Measurements from ENCODE around the gene TK2.
"Not testable (repeated sequence)": the region's sequence is repeated elsewhere in the genome, so short reads cannot be mapped to it uniquely, and the experiment has no call there.

TK2 gene

DNA sequence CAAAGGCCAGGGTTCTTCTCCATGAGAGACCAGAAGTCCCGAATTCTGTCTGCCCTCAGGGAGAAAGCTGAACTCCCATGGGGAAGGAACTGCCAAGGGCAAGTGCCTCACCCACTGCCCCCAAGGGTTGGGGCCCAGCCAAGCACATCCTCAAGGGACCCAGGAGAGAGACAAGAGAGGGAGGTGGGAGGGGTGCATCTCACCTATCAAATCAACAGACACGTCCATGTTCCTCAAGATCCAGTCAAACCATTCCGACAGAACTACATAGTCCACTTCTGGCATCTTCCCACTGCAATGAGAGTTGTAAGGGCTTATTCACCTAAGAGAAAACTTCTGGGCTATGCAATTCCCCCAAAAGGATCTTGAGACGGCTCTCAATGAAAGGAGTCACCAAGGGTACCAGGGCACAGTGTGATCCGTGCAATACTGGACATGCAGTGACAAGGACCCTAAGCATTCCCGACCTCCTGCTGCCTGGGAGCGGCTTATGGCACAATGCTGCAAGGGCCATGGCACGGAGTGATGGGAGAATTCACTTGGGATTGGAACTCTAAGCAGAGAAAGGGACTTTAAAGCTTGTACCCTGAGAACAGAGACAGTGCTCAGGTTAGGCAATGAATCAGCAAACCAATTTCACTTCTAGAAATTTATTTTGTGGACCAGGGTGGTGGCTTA, 32.2 kb downstream of the TK2 start:
- no peak for DNase-seq

DNA sequence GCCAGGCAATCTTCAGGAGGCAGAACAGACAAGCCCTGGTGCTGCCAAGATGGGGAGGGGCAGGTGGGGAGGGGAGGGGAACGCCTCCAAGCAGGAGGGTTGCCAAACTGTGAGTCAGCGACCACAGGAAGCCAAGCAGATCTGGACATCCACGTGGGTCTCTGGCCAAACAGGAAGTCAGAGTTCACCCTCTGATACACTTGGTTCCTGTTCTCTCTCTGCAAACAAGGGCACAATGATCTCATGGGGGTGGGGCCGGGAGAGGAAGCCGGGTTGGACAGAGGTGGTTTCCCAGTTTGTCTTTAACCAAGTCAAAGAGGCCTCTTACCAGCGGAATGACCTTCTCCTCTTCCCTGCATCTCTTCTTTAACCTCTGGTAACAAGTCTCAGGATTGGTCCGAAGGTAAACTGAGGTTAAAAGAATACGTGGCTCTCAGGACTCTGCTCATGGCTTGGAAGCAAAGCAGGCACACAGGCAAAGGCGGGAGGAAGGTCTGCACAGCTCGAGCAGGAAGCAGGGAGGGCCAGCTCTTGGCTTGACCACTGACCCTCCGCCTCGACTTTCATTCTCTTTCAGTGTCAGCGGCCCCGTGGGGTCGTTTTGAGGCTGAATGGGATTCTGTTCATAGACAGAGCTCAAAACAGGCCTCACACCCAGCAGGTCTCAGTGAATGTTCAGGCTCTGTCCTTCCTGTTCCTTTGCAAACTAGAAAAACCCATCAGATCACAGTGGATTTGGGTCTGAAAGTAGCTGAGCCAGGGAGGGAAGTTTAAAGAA, 32.9 kb downstream of the TK2 start:
- DNase-seq, result peak; percentile 70

GRCh38 chr16:66516509-66516807, 33.5 kb downstream of the TK2 start:
- DNase-seq, result no peak

GRCh38 chr16:66515596-66516508, 34.1 kb downstream of the TK2 start:
- DNase-seq, result no peak

GRCh38 chr16:66514980-66515595, 34.8 kb downstream of the TK2 start:
- DNase-seq, result not testable (repeated sequence)

GRCh38 chr16:66514391-66514790, 35.5 kb downstream of the TK2 start:
- DNase-seq, result not testable (repeated sequence)

- DNase-seq, result no peak
Observed at GRCh38 chr16:66513111-66513723, 36.7 kb downstream of the TK2 start.

DNA sequence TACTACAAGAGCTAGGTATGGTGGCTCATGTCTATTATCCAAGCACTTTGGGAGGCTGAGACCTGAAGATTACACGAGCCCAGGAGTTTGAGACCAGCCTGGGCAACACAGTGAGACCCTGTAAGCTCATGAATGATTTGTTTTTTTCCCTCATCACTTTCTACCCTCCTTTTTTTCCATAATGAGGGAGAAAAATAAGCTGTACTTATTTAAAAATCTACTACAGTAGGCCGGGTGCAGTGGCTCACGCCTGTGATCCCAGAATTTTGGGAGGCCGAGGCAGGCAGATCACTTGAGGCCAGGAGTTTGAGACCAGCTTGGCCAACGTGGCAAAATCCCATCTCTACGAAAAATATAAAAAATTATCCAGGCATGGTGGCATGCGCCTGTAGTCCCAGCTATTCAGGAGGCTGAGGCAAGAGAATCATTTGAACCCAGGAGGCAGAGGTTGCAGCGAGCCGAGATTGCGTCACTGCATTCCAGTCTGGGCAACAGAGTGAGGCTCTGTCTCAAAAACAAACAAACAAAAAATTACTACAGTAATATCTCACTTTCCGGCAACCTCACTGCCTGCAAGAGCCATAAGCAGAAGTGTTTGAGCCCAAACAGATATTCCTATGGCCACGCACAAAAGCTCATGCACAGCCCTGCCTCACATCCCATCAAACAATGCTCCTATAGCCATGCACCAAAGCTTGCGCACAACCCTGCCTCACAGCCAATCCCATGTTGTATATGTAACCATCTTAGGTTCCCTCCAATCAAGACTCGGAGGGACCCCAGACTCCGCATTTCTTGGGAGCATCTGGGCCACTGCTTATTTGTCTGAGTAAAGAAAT, 37.4 kb downstream of the TK2 start:
- no peak for DNase-seq

DNA sequence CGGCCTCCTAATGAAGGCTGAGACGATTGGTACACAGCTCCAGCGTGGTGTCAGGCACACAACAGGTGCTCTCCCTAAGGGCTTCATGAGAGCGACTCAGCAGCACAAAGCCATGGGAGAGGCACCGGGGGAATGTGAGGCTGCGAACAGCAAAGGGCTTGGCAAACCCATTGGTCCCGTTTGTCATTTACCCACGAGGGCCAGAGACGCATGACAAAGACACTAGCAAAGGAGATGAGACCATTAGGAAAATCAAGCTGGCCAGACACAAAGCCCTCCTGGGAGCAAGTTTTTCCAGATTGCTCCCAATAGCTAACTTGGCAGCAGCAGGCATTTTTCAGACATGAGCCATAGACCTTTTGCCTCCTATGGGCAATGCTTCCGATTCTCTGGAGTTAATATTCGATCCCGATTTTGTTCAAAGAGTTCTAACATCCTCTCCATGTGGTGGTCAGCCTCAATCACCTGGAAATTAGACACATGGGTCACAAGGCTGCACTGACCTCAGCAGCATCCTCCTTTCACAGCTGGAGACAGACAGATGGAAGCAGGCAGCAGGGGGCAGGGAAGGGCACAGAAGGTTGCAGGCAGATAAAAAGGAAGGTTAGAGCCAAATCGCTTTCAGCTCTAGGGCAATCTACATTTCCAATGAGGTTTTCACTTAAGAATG, 38.2 kb downstream of the TK2 start:
- DNase-seq, result no peak

GRCh38 chr16:66510711-66511601, 39.0 kb downstream of the TK2 start:
- DNase-seq, result no peak

DNA sequence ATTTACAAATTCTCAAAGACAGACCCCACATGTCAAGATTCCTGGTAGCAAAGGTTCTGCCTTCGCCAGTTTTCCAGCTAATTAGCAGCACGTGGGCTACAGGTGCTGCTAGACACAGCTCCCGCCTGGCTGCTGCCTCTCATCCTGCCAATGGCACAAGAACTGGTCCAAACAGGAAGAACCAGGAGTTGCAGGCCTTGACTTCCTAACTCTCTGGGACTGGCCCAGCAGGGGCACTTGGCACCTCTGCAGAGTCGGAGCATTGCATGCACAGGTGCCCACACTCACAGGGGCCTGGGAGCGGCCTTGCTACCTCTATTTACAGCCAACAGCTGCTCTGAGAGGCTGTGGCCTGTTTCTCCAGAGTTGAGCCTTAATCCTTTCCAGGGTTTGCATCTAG, 39.6 kb downstream of the TK2 start:
- DNase-seq, result no peak

GRCh38 chr16:66509576-66509975, 40.3 kb downstream of the TK2 start:
- DNase-seq, result no peak

DNA sequence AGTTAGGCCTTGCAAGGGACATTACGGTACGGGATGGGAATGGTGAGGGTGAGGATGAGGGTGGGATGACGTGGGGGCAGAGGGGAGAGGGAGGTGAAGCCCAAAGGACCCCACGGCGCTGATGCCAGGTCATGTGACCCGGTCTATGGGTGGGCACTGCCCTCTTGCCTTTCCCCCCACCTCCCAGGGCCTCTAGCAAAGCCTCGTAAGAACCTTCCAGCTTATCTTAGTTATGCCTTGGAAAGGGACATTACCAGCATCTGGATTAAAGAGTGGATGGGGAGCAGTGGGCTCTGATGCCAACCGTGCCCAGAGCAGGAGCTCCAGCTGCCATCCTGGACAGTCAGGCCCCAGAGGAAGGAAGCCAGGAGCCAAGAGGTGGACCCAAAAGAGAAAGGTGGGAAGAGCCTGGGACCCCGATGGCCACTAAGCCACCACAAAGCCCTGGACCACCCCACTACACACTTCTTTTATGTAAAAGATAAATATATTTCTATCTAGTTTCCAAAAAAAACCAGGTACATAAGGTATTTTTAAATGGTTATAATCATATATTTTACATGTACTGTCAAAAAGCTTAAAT, 40.9 kb downstream of the TK2 start:
- no peak for DNase-seq

GRCh38 chr16:66508248-66508913, 41.5 kb downstream of the TK2 start:
- no peak for DNase-seq

- no peak for DNase-seq
Observed at GRCh38 chr16:66507731-66508239, 42.1 kb downstream of the TK2 start.

GRCh38 chr16:66503612-66504011, 46.3 kb downstream of the TK2 start:
- no peak for DNase-seq

DNA sequence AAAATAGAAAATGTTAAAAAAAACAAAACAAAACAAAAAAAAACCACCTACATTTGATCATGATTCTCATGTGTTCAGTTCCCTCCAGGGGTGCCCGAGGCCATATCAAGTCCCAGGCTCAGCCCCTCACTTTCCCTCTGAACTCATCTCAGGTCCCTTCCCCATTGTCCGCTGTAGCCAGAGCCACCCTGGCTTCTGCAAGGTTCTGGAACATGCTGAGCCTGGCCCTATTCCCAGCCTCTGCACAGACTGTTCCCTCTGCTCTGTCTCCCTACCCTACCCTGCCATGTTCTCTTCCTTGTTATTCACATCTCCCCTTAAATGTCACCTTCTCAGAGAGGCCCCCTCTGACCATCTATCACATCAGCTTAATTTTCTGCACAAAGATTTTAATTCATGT, 46.9 kb downstream of the TK2 start:
- DNase-seq, result no peak

DNA sequence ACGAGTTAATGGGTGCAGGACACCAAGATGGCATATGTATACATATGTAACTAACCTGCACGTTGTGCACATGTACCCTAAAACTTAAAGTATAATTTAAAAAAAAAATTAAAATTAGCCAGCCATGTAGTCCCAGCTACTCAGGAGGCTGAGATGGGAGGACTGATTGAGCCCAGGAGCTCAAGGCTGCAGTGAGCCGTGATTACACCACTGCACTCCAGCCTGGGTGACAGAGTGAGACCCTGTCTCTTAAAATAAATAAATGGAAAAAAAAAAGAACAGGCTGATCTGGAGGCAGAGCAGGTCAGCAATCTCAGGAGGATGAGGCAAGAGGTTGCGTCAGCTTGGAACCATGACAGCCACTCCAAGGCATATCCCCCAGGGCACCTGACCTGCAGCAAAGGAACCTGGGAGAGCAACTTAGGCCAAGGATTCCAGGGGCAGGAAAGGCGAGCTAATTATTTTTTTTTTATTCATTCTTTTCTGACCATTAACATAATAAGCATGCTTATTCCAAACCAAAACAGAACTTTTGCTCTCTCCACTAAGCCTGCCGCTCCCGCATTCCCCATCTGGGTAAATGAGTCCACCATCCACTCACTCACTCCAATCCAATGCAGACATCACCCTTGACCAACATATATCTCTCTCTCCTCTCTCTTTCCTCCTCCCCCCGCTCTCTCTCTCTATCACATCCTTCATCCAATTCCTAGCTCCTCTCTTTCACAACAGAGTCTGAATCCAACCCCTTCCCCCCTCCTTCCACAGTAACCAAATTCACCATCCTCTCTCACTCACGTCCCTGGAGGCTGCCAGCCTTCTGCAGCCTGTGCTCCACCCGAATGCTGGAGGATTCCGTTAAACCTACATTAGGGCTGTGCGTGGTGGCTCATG, 47.7 kb downstream of the TK2 start:
- DNase-seq, result no peak
